Measurements from ENCODE around the gene KDM2B.

KDM2B gene

DNA sequence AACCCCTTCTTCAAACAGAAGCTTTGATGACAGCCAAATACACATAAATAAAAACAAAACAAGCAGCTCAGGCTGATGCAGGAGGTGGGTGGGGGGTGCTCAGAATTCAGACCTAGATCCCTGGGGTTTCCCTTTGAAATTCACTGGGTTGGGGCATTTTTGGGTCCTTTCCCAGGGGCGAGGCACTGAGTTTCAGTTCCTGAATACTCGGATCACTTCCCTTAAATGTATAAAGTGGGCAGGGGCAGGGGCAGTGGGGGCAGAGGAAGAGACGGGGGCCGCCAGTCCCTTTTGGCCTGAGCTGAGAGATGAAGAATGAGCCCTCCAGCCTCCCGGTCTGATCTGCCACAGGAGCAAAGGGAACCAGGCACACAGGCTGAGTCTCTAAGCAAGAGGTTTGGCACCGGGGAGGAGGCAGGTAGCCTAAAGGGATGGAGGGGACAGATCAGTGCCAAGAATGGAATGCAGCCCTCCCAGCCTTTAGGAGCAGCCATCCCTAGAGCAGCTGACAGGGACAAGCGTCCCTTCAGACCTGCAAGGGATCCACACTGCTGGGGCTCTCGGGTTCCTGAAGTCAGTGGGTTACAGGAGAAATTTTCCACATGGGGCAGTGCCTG lies 20.3 kb downstream of the KDM2B start:
- DNase-seq = peak; percentile 74

DNA sequence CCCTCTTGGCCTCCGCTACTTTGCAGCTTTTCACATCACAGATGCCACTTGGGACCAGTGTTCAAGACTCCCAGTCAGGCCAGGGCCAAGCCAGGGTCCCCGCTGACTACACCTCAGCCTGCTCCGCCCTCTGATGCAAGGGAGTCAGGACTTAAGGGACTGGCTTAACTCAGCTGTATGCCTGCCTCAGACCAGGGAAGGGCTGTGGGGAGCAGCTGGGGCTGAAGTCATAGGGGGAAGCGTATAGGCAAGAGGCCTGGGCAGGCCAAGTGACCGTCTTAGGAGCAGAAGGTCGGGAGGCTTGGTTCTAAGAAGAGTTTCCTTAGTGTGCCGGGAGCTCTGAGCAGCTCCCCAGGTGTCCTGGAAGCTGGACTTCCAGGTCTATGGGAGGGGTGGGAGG lies 21.9 kb downstream of the KDM2B start:
- no peak for DNase-seq

- no peak for DNase-seq
Observed at GRCh38 chr12:121550974-121551634, 29.7 kb downstream of the KDM2B start.

- no peak for DNase-seq
Observed at GRCh38 chr12:121549075-121549474, 31.7 kb downstream of the KDM2B start.

- no peak for DNase-seq
Observed at GRCh38 chr12:121545480-121545879, 35.3 kb downstream of the KDM2B start.

GRCh38 chr12:121543786-121544185 lies 37.0 kb downstream of the KDM2B start:
- no peak for DNase-seq

GRCh38 chr12:121539908-121540307 lies 40.9 kb downstream of the KDM2B start:
- DNase-seq = no peak

- no peak for DNase-seq
Observed at GRCh38 chr12:121538699-121539061, 42.1 kb downstream of the KDM2B start.

GRCh38 chr12:121537814-121538698 lies 42.8 kb downstream of the KDM2B start:
- peak; percentile 42 for DNase-seq

DNA sequence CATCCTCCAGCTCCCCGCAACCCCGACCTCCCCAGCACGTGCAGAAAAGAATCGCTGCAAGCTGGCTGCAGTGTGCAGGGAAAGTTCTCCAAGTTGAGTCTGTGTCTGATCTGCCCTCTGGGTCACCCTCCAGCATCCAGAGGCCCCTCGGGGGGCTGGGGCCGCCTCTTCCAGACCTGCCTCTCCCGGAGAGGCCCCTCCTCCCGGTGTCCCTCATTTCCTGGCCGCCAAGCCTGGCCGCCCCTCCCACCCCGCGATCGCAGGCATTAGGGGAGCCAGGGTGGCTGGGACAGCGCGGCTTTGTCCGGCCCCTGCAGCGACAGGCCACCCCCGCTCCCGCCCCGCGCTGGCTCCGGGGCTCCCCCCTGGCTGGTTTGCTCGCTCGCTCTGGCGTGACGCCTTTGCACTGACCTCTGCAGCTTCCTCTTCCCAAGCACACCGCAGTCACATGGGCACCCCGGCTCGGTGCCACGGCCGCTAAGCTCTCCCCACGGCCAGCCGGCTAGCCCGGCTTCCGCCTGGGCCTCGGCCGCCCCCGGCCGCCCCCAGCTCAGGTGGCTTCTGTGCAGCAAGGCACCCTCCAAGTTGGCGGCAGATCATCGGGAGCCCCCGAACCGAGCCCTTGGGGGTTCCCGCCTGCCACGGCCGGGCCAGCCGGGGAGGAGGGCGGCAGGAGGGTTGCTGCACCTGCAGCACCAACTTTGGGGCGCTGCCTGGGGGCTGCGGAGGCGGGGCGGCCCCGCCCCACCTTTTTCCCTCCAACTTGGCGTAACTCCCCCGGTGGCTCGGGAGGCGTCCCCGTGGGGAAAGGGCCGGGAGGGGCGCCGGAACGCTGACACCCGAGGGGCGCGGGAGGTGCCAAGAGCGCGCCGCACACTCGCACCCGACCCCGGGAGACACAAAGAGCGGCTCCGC lies 43.7 kb downstream of the KDM2B start:
- peak; percentile 82 for DNase-seq

- DNase-seq = peak; percentile 89
Observed at GRCh38 chr12:121536054-121536898, 44.5 kb downstream of the KDM2B start.

GRCh38 chr12:121535150-121536053 lies 45.4 kb downstream of the KDM2B start:
- no peak for DNase-seq

DNA sequence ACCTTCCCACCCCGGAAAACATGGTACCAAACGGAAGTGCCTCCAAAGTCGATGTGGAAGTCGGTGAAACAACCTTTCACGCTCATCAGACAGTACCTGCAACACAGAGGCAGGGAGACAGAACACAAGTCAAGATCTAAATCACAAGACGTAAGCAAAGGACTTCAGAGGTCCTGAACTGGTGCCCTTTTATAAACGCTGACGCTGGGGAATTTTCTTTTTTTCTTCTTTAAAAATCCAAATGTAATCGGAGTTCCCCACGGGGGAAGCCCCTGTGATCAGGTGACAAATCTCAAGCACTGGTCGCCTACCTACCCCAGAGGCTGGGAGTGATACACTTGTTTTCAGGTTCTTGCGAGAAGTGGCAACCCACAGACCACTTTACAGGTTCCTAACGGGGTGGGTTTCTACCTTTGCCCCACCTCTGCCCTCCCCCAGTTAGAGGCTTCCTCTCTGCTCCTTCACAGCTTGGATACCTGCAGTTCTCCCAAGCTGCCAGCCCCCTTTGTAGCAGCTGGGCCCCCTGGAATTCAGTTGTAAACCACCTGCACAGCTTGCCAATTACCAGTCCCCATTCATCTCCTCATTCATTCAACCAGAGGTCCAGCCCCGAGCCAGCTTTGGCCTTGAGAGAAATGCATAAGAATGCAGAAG lies 46.2 kb downstream of the KDM2B start:
- peak; percentile 83 for DNase-seq

DNA sequence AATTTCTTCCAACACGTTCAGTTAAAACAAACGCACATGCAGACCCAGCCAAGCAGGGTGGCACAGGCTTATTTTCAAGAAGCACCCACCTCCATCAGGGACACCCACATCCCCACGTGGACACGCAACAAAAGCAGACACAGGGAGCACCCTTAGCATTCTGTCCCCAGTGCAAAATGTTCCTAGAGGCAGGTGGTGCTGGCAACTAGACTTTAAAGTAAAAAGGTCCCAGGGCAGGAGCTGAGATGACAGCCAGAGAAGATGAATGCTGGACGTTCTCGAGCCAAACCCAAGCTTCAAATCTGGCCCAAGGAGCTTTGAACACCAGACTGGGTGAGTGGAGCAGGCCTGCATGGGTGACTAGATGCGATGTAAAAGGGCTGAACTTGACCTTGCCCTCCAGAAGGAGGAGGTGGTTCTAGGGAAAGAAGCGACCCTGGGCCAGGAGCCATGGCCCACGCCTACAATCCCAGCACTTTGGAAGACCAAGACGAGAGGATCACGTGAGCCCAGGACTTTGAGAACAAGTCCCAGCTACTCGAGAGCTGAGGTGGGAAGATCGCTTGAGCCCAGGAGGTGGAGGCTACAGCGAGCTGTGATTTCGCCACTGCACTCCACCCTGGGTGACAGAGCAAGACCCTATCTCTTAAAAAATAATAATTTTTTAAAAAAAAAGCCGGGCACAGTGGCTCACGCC lies 47.3 kb downstream of the KDM2B start:
- DNase-seq = no peak

DNA sequence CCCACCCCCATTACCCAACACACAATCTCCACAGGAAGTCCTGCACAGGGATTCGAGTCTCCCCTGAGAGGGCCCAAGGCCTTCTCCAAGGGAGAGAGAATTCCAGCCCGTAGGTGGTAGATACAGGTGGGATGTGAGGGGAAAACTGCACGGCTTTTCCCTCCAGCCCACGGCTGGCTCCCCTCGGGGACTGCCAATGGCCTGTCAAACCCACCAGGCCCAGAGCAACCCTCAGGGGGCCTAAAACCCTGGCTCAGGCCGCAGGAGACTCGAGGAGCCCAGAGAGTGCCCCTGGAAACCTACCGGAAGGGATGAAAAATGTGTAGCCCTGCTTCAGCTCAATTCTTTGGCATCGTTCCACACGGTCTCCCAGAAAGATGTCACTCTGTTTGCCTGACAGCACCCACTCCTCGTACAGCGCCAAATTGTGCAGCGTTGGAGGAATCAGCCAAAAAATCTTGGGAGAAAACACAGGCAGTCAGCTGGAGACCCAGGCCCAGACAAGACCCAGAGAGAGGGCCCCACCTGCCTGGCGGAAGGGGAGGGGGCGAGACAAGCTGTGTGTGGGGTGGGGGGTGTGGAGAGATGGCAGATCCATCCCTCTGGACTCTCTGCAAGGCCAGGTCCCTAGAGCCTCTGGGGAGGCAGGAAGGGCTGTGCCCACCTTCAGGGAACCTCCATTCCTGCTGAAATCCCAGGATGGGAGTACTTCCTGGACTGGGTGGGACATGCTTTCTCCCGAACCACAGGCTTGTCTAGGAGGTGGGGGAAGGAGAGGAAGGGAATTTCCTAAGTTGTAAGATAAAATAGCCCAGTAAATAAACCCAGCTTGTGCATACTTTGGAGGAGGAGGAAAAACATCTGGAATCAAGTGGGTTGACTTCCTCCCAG lies 48.1 kb downstream of the KDM2B start:
- no peak for DNase-seq

- DNase-seq = no peak
Observed at GRCh38 chr12:121531356-121531750, 49.5 kb downstream of the KDM2B start.

DNA sequence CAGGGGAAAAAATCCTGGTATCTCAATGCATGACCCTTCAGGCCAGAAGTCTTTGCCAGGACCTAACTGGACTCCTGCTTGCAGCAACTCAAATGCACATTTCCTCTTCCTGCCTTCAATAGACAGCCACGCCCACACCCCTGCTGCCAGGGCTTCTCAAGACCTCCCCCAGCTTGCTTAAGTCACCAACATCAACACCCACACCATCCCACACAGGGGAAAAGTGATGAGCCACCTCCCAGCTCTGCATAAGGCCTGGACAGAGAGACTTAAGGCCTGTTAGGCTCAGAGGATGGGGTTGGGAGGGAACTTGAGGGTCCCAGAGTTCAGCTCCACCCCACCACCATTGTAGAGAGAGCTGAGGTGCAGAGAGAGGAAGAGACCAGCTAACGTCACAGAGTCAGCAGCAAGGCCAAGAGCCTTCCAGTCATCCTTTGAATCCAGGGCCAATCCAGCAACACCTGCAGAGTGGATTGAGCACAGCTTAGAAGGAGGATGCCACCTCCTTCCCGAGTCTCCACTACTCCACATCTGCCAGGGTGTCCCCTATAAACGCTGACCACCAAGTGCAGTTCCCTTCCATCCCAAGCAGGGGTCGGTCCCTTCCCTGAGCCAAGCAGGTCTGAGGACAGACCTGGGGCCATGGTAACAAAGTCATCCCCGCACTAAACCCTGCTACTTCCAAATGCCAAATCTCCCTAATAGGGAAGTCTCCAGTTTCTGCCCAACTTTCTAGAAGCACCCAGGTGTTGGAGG lies 50.0 kb downstream of the KDM2B start:
- peak; percentile 79 for DNase-seq

GRCh38 chr12:121529184-121529583 lies 51.6 kb downstream of the KDM2B start:
- DNase-seq = no peak

Data from CD4-positive, alpha-beta T cell treated with Interleukin-15 for 1 hour (primary cell).